Islet precursor cell (in vitro differentiated cells): ENCODE measurements around the gene CLCC1.
"Not testable (repeated sequence)": the region's sequence is repeated elsewhere in the genome, so short reads cannot be mapped to it uniquely, and the experiment has no call there.

ENCODE experiments used
- DNase-seq: peaks from one replicate; pipeline ENCODE4 v3.0.0-alpha.2; 2018

The CLCC1 gene

DNA sequence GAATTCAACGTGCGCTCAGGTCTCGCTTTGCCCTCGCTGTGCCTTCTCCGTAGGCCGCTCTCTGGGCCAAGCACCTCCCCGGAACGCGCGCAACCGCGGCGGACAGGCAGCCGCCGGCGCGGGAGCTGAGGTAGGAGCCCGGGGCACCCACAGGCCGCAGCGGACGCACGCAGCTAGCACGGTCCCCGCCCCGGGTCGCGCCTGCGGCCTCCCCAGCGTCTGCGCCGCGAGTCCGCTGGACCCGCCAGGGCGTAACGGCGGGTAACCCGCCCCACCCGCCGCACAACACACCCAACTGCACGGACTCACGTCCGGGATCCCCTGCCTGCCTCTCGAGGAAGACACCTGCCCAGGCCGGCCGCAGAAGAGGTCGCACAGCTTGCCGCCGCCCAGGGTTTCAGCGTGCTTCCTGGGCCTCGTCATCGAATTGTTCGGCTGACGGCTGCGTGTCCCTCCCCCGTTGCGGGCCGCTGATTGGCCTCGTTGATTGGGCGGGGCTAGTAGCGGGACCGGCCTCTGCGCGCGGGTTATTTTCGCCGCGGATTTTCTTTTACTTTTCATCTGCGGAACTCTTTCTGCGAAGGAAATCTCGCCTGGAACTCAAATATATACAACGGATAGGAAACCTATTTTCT is at the start of gene CLCC1:
Gene CLCC1, minus strand, starts transcription at position 433 of the 635 bp plus-strand sequence. CDS start 13,047 bp downstream, outside the sequence.
- DNase-seq = peak; percentile 97

DNA sequence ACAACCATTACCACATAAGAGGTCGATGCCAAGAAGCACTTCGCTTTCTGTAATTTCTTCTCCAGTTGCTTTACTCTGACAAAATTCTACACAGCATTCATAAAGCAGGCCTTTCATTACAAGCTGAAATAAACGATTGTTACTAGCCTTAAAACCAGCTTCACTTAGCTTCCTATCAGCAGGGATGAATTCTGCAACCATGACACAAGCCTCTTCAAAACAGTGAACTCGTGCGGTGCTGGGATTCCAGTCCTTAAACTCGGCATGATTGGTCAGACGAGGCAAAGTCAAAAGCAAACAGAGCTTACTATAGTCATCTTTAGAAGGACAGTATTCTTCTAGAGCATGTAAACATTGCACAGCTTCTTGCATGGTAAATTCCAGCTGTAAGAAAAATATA is 48.1 kb upstream of the CLCC1 start:
- no peak for DNase-seq

DNA sequence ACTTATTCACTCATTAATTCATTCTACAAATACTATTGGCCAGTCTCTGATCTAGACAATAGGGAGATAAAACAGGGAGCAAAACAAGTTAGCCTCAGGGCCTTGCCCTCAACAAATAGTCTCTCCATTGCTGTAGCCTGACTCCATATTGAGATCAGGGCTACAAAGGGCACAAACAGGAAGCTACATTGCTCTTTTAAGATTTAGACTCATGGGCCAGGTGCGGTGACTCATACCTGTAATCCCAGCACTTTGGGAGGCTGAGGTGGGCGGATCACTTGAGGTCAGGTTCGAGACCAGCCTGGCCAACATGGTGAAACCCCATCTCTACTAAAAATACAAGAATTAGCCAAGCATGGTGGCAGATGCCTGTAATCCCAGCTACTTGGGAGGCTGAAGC is 33.3 kb upstream of the CLCC1 start:
- not testable (repeated sequence) for DNase-seq

DNA sequence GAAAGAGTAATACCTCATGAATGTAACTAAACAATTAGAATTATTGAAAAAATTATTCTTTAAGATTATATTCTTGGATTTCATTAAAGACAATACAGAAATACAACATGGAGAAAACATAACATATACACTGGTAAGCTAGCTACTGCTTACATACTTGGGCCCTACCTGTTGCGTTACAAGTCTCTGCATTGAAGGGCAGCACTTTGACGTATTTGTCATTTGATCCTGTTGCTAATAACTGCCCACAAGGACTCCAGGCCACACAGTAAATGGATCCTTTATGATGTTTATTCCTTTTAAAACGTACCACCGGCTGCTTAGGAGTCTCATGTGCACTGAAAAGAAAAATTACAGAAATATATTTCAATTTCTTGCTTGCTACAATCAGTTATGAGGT is 19.8 kb upstream of the CLCC1 start:
- DNase-seq = no peak

DNA sequence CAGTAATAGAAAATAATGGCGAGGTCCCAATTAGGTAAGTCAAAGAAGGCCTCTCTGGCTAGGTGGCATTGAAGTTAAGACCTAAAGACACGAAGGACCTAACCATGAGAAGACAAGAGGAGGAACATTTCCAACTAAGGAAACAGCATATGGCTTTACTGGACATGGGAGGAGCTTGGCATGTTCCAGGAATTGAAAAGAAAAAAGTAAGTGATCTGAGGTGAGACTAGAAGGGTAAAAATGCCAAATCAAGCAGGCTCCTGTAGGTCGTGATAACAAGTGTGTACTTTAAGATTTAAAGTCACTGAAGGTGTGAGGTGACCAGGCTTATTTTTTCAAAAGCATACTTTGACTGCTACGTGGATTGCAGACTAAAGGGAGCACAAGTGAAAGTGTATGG is 13.4 kb upstream of the CLCC1 start:
- DNase-seq = no peak

DNA sequence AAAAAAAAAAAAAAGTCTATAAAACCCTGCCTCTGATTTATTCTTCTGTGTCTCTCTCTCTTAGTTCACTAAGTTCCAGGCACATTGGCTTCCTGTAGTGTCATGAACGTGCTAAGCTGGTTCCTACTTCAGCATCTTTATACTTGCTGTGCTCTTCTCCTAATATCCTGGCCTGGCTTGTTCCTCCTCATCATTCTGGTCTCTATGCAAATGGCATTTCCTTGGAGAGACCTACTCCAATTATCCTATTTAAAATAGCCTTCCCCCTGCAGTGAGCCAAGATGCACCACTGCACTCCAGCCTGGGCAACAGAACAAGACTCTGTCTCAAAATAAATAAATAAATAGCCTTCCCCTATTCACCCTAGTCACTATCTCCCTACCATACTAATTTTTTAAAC is 9.7 kb upstream of the CLCC1 start:
- no peak for DNase-seq

DNA sequence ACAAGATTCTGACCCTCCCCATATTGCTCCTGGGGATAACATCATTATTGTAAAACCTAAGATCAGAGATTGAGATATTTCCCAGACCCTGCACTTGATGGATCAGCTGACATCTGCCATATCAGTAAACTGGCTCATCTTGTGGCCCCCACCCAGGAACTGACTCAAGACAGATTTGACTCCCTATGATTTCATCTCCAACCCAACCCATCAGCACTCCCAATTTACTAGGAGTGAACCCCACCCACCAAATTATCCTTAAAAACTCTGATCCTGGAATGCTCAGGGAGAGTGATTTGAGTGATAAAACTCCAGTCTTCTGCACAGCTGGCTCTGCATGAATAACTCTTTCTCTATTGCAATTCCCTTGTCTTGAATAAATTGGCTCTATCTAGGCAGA is 6.1 kb upstream of the CLCC1 start:
- no peak for DNase-seq

GRCh38 chr1:108962681-108963051 is 618 bp downstream of the CLCC1 start:
- peak; percentile 59 for DNase-seq

- DNase-seq = no peak
These were observed 1.4 kb downstream of the CLCC1 start for GRCh38 chr1:108961752-108962486.

DNA sequence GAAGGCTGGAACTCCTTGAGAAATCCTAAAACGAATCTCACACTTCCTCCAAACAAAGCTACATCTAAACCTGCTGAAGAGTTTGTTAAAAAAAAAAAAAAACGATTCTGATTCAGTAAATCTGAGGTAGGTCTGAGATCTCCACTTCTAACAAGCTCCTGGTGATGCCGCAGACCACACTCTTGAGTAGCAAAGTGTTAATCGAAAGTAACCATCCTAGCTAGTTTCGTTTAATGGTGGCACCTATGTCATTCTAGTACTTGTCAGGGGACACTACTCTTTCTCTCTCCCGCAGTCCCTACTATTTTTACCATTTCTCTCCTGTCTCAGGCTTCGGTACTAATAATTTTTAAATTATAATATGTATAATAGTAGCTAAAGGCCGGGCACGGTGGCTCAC is 2.1 kb downstream of the CLCC1 start:
- no peak for DNase-seq

- no peak for DNase-seq
These were observed 2.6 kb downstream of the CLCC1 start for GRCh38 chr1:108960719-108961118.

DNA sequence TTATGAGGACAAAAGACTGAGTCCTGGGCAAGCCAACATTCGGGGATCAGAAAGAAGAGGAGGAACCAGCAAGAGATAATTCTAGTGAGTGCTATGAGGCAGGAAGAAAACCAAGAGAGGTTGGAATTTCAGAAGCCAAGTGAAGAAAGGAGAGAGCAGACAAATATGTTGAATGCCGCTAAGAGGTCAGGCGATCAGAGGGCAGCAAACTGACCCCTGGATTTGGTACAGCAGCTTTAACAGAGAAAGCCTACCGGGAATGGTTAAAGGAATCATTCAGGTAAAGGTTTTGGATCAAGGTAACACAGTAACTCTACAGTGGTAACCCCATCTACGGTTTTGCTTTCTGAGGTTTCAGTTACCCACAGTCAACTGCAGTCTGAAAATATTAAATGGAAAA is 5.4 kb downstream of the CLCC1 start:
- no peak for DNase-seq

- DNase-seq = no peak
These were observed 7.4 kb downstream of the CLCC1 start for GRCh38 chr1:108955881-108956280.

- DNase-seq = no peak
These were observed 8.2 kb downstream of the CLCC1 start for GRCh38 chr1:108955111-108955510.

GRCh38 chr1:108953452-108953851 is 9.8 kb downstream of the CLCC1 start:
- no peak for DNase-seq

DNA sequence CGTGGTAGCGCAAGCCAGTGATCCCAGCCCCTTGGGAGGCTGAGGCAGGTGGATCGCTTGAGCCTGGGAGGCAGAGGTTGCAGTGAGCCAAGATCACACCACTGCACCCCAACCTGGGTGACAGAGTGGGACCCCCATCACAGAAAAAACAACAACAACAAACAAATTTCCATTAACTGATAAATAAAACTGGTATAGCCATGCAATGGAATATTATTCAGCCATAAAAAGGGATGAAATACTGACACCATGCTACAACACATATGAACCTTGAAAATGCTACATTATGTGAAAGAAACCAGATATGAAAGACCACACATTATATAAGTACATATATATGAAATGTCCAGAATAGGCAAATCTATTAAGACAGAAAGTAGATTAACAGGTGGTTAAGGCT is 12.0 kb downstream of the CLCC1 start:
- no peak for DNase-seq

GRCh38 chr1:108949044-108949443 is 14.2 kb downstream of the CLCC1 start:
- no peak for DNase-seq

GRCh38 chr1:108947871-108948525 is 15.3 kb downstream of the CLCC1 start:
- no peak for DNase-seq

GRCh38 chr1:108936170-108936569 is 27.1 kb downstream of the CLCC1 start:
- DNase-seq = no peak

- no peak for DNase-seq
These were observed 29.3 kb downstream of the CLCC1 start for GRCh38 chr1:108933944-108934343.

GRCh38 chr1:108927565-108927964 is 35.7 kb downstream of the CLCC1 start:
- not testable (repeated sequence) for DNase-seq

- DNase-seq = no peak
These were observed 37.4 kb downstream of the CLCC1 start for GRCh38 chr1:108925920-108926319.

DNA sequence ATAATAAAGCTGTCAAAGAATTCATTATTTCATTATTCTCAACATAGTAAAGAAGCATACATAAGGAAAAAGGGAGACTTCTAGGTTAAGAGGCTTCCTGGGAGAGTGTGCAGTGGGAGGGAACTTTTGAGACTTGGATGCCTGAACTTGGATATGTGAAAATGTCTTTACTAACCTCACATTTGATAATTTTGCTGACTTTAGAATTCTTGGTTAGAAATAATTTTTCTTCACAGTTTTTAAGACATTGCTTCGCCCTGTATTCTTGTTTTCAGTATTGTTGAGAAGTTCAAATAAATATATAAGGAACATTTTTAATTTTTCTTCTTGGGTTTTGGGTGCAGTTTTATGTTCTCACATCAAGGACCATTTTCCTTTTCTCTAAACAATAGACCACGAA is 46.5 kb downstream of the CLCC1 start:
- DNase-seq = no peak
